PC-9 (cell line): ENCODE results near the gene RASD2. TPM values are rescaled to one million over a fixed set of nuclear protein-coding genes. Genes with fewer than 3 reads are reported as not detected.

Source experiments
- BruUV-seq: library from RNA; stranded (reverse); fragments of 400-500 nt; replicated peaks from 2 replicates; lab custom pipeline; 2021; lab: Mats Ljungman, UMichigan
- CTCF ChIA-PET: fragments of 300-600 bp; sonication (Branson Sonifier 250); formaldehyde crosslinking; loops from one replicate; lab custom pipeline; 2022; ENCODE audit warnings: antibody characterized with exemption; lab: Charles Lee
- POLR2A ChIA-PET: fragments of 300-600 bp; sonication (Branson Sonifier 250); formaldehyde crosslinking; loops from one replicate; lab custom pipeline; 2022; ENCODE audit warnings: antibody characterized with exemption; ENCODE audit not compliant: unreplicated experiment; lab: Charles Lee
- DNase-seq, 2 experiments: peaks; one replicate each; pipeline versions ENCODE4 v3.0.0 to v3.0.0-alpha.2; 2015 to 2022; ENCODE audit warnings: mixed read lengths in 1 of 2
- H2AFZ ChIP-seq: fragments of 200-600 bp; sonication (generic); 2 replicates; pipeline ENCODE4 v1.8.1; 2017; ENCODE audit warnings: antibody characterized with exemption
- H3F3A ChIP-seq: fragments of 200-600 bp; sonication (generic); 2 replicates; pipeline ENCODE4 v1.8.1; 2017; ENCODE audit warnings: antibody characterized with exemption, mild to moderate bottlenecking, low read depth; ENCODE audit not compliant: insufficient read depth
- H3K27ac ChIP-seq: fragments of 200-600 bp; sonication (generic); 2 replicates; pipeline ENCODE4 v1.6.1; 2016; ENCODE audit warnings: mixed run types
- H3K27me3 ChIP-seq: fragments of 200-600 bp; sonication (generic); 2 replicates; pipeline ENCODE4 v1.6.1; 2016; ENCODE audit warnings: low read depth, mixed run types; ENCODE audit not compliant: insufficient read depth
- H3K36me3 ChIP-seq: fragments of 200-600 bp; sonication (generic); 2 replicates; pipeline ENCODE4 v1.6.1; 2016; ENCODE audit warnings: low read depth, mixed run types
- H3K4me1 ChIP-seq: fragments of 200-600 bp; sonication (generic); replicated peaks from 2 replicates; pipeline ENCODE4 v1.6.1; 2016; ENCODE audit warnings: mixed run types; ENCODE audit not compliant: insufficient read depth
- H3K4me2 ChIP-seq: fragments of 200-600 bp; sonication (generic); 2 replicates; pipeline ENCODE4 v1.6.1; 2017; ENCODE audit warnings: mixed run types
- H3K4me3 ChIP-seq: fragments of 200-600 bp; sonication (generic); 2 replicates; pipeline ENCODE4 v1.6.1; 2016; ENCODE audit warnings: mixed run types
- H3K79me2 ChIP-seq: fragments of 200-600 bp; sonication (generic); 2 replicates; pipeline ENCODE4 v1.6.1; 2017; ENCODE audit warnings: low read depth, mixed run types
- H3K9me2 ChIP-seq: fragments of 200-600 bp; sonication (generic); 2 replicates; pipeline ENCODE4 v1.8.1; 2017; ENCODE audit warnings: mild to moderate bottlenecking; ENCODE audit not compliant: insufficient read depth
- H3K9me3 ChIP-seq: fragments of 200-600 bp; sonication (generic); 2 replicates; pipeline ENCODE4 v1.8.1; 2016; ENCODE audit warnings: low read depth; ENCODE audit not compliant: insufficient read depth
- H4K20me1 ChIP-seq: fragments of 200-600 bp; sonication (generic); 2 replicates; pipeline ENCODE4 v1.8.1; 2017; ENCODE audit not compliant: insufficient read depth
- EZH2 ChIP-seq: fragments of 200-600 bp; sonication (generic); IDR thresholded peaks from 2 replicates; pipeline ENCODE4 v1.8.0; 2017; ENCODE audit warnings: antibody characterized with exemption, low read depth
- intact Hi-C: fragments of 100-400 bp; cut with micrococcal nuclease; formaldehyde crosslinking; loops from one replicate; pipeline ENCODE4 v1.10.0; 2022; ENCODE audit not compliant: unreplicated experiment
- total RNA-seq: library from RNA; stranded (reverse); gene quantifications from 2 replicates; pipeline ENCODE4 v1.2.3, GENCODE V29; 2021
- TF ChIP-seq, protein P1 (sequence below): fragments of 200-600 bp; sonication (generic); conservative IDR thresholded peaks from 2 replicates; pipeline ENCODE4 v1.6.1; 2017; ENCODE audit warnings: mixed run types, antibody characterized with exemption, mild to moderate bottlenecking, moderate library complexity

RASD2 gene
- total RNA-seq, 1 experiment from 2014 or later = 0.70 TPM

GRCh38 chr22:35542939-35543516 is 2.4 kb downstream of the RASD2 start:
- Histone ChIP-seq H3K4me2 (no peak overlapping the region), H3K9me3 (no peaks in the 10 kb centered on the region), H2AFZ (no peak overlapping the region), H3K36me3 (no peaks in the 10 kb centered on the region), H3F3A (peaks cover 17% of the 10 kb centered on the region), H3K27ac (no peak overlapping the region), H3K79me2 (no peaks in the 10 kb centered on the region), H3K27me3 (no peaks in the 10 kb centered on the region), H3K9me2 (no peaks in the 10 kb centered on the region), H3K4me3 (no peak overlapping the region), H4K20me1 (no peaks in the 10 kb centered on the region), H3K4me1 (peaks cover 13% of the 10 kb centered on the region; the same call in 1 of the 2 replicates)
- POLR2A ChIA-PET = no interaction called here
- no TSS peak for BruUV-seq
- intact Hi-C loops = no loop called here
- TF ChIP-seq, protein P1, sequence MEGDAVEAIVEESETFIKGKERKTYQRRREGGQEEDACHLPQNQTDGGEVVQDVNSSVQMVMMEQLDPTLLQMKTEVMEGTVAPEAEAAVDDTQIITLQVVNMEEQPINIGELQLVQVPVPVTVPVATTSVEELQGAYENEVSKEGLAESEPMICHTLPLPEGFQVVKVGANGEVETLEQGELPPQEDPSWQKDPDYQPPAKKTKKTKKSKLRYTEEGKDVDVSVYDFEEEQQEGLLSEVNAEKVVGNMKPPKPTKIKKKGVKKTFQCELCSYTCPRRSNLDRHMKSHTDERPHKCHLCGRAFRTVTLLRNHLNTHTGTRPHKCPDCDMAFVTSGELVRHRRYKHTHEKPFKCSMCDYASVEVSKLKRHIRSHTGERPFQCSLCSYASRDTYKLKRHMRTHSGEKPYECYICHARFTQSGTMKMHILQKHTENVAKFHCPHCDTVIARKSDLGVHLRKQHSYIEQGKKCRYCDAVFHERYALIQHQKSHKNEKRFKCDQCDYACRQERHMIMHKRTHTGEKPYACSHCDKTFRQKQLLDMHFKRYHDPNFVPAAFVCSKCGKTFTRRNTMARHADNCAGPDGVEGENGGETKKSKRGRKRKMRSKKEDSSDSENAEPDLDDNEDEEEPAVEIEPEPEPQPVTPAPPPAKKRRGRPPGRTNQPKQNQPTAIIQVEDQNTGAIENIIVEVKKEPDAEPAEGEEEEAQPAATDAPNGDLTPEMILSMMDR = no peak
- TF ChIP-seq EZH2 = no peak
- DNase-seq = no peak
- CTCF ChIA-PET = no interaction called here

DNA sequence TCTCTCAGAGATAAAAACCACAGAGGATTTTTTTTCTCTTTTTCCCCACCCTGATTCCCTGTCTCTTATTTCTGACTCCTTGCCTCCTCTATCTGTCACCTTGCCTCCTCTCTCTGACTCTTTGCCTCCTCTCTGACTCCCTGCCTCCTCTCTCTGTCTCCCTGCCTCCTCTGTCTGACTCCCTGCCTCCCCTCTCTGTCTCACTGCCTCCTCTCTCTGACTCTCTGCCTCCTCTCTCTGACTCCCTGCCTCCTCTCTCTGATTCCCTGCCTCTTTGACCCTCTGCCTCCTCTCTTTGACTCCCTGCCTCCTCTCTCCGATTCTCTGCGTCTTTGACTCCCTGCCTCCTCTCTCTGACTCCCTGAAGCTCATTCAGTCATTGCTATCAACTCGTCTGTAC is 3.1 kb downstream of the RASD2 start:
- H3K27ac ChIP-seq = no peak overlapping the region
- TF ChIP-seq, protein P1 = no peak
- no peak for TF ChIP-seq EZH2
- H2AFZ ChIP-seq = no peak overlapping the region
- no peaks in the 10 kb centered on the region for H4K20me1 ChIP-seq
- intact Hi-C loops = no loop called here
- no peaks in the 10 kb centered on the region for H3K36me3 ChIP-seq
- BruUV-seq = no TSS peak
- H3K4me3 ChIP-seq = no peak overlapping the region
- no peaks in the 10 kb centered on the region for H3K9me3 ChIP-seq
- no peak for DNase-seq
- H3K4me2 ChIP-seq = no peak overlapping the region
- H3K9me2 ChIP-seq = no peaks in the 10 kb centered on the region
- peaks cover 13% of the 10 kb centered on the region; the same call in 1 of the 2 replicates for H3K4me1 ChIP-seq
- ChIA-PET POLR2A (no interaction called here), CTCF (no interaction called here)
- peaks cover 12% of the 10 kb centered on the region for H3F3A ChIP-seq
- H3K27me3 ChIP-seq = no peaks in the 10 kb centered on the region
- no peaks in the 10 kb centered on the region for H3K79me2 ChIP-seq

DNA sequence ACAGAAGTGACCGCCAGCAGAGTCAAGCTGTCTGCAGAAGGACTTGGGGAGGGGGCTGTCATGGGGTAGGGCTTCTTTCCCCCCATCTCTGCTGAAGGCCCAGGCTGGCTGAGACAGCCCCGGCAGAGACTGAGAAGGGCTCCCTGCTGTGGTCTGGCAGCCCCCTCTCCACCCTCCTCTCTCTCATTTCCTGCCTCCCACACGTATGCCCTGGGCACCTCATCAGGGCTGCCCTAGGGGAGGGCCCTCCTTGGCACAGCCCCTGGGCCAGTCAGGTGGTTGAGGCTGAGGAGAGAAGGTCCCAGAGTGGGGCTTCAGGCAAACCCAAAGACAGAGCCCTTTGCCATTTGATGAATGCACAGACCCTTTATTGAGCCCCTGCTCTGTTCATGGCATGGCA is 3.6 kb downstream of the RASD2 start:
- Histone ChIP-seq H3F3A (peaks cover 12% of the 10 kb centered on the region), H4K20me1 (no peaks in the 10 kb centered on the region), H2AFZ (no peak overlapping the region), H3K36me3 (no peaks in the 10 kb centered on the region), H3K9me3 (no peaks in the 10 kb centered on the region), H3K27me3 (no peaks in the 10 kb centered on the region), H3K27ac (no peak overlapping the region), H3K4me1 (peaks cover 13% of the 10 kb centered on the region; the same call in 1 of the 2 replicates), H3K4me3 (no peak overlapping the region), H3K9me2 (no peaks in the 10 kb centered on the region), H3K4me2 (no peak overlapping the region), H3K79me2 (no peaks in the 10 kb centered on the region)
- no peak for TF ChIP-seq EZH2
- no TSS peak for BruUV-seq
- no peak for DNase-seq
- ChIA-PET CTCF (no interaction called here), POLR2A (no interaction called here)
- intact Hi-C loops = no loop called here

DNA sequence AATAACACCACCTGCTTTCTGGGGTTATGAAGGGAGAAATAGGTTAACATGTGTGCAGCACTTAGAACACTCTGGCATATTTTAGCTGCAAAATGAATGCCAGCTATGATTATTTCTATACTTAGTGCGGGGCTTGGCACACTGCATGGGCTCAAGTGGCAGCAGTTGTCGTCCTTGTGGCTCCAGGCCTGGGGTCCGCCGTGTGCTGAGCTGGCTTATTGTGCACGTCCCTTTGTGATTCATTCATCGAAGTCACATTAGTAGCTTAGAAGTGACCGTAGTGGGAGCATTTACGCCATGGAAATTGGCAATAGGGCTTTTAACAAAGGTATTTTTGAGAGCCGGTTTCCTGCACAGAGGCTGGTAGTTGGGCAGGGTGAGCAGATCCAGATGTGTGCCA is 4.2 kb downstream of the RASD2 start:
- DNase-seq = no peak
- H3K4me3 ChIP-seq = no peak overlapping the region
- no peaks in the 10 kb centered on the region for H3K27me3 ChIP-seq
- H3K9me3 ChIP-seq = no peaks in the 10 kb centered on the region
- intact Hi-C loops = no loop called here
- no peak overlapping the region for H3K27ac ChIP-seq
- POLR2A ChIA-PET = no interaction called here
- H3K79me2 ChIP-seq = no peaks in the 10 kb centered on the region
- CTCF ChIA-PET = no interaction called here
- H3K4me1 ChIP-seq = peaks cover 8% of the 10 kb centered on the region; the same call in 1 of the 2 replicates
- H3K9me2 ChIP-seq = no peaks in the 10 kb centered on the region
- peaks cover 7% of the 10 kb centered on the region; the same call in 1 of the 2 replicates for H3F3A ChIP-seq
- no peaks in the 10 kb centered on the region for H3K36me3 ChIP-seq
- no peaks in the 10 kb centered on the region for H4K20me1 ChIP-seq
- no TSS peak for BruUV-seq
- H2AFZ ChIP-seq = no peak overlapping the region
- no peak for TF ChIP-seq EZH2
- TF ChIP-seq, protein P1 = no peak
- no peak overlapping the region for H3K4me2 ChIP-seq
